Measurements from ENCODE around the gene ZNF30.

- TF ChIP-seq POLR2A (IDR thresholded peaks at IDR 0.05), result no peak
- no peak for TF ChIP-seq CTCF (IDR thresholded peaks at IDR 0.05)
These were observed 12.2 kb downstream of the ZNF30 start for GRCh38 chr19:34938886-34939285.
